HepG2 (cell line): ENCODE results near the gene ABTB2. TPM values are rescaled to one million over a fixed set of nuclear protein-coding genes. Genes with fewer than 3 reads are reported as not detected.

Source experiments
- ATF5 ChIP-seq: sonication (generic); formaldehyde crosslinking; IDR thresholded peaks from 2 replicates; pipeline ENCODE4 v1.4.0; 2020; ENCODE audit warnings: mild to moderate bottlenecking, low read depth, missing genetic modification reagents
- ELF3 ChIP-seq: IDR thresholded peaks from 2 replicates; pipeline ENCODE4 v1.6.1; 2016; ENCODE audit warnings: missing genetic modification reagents, missing compliant biosample characterization
- FOSL1 ChIP-seq: sonication (generic); formaldehyde crosslinking; IDR thresholded peaks from 2 replicates; pipeline ENCODE4 v1.9.0; 2021; ENCODE audit warnings: missing genetic modification reagents, borderline replicate concordance
- HNF4G ChIP-seq, 2 experiments: sonication (generic) in 1 of 2; formaldehyde crosslinking in 1 of 2; IDR thresholded peaks; 2 replicates each; pipeline versions ENCODE4 v1.4.0 to v1.6.1; 2011 to 2020; ENCODE audit warnings: borderline replicate concordance in 2 of 2, low read depth in 2 of 2, mild to moderate bottlenecking in 2 of 2, low read length in 1 of 2, missing genetic modification reagents in 1 of 2, moderate library complexity in 1 of 2
- ISX ChIP-seq: sonication (generic); formaldehyde crosslinking; conservative IDR thresholded peaks from 2 replicates; pipeline ENCODE4 v1.5.0; 2020; ENCODE audit warnings: missing genetic modification reagents
- KDM5A ChIP-seq: fragments of 200-600 bp; sonication (generic); IDR thresholded peaks from 2 replicates; pipeline ENCODE4 v1.7.0; 2018; ENCODE audit warnings: antibody characterized with exemption, mild to moderate bottlenecking, low read length, borderline replicate concordance
- KDM5B ChIP-seq: sonication (generic); formaldehyde crosslinking; IDR thresholded peaks from 2 replicates; pipeline ENCODE4 v1.4.0; 2020; ENCODE audit warnings: missing genetic modification reagents, mild to moderate bottlenecking, borderline replicate concordance
- RARA ChIP-seq: IDR thresholded peaks from 2 replicates; pipeline ENCODE4 v1.6.1; 2016; ENCODE audit warnings: missing genetic modification reagents, missing compliant biosample characterization
- SNAPC2 ChIP-seq: sonication (generic); formaldehyde crosslinking; IDR thresholded peaks from 2 replicates; pipeline ENCODE4 v1.8.1; 2022; ENCODE audit warnings: mild to moderate bottlenecking, missing genetic modification reagents
- SOX13 ChIP-seq, 3 experiments: fragments of 450-650 bp in 1 of 3; sonication (generic) in 1 of 3; formaldehyde crosslinking in 1 of 3; IDR thresholded peaks in 2 of 3; conservative IDR thresholded peaks in 1 of 3; 2 replicates each; pipeline versions ENCODE4 v1.5.0 to v1.6.1; 2016 to 2020; ENCODE audit warnings: antibody characterized with exemption in 1 of 3, mild to moderate bottlenecking in 1 of 3, missing compliant biosample characterization in 1 of 3, missing genetic modification reagents in 1 of 3, moderate library complexity in 1 of 3
- UBTF ChIP-seq: sonication (generic); formaldehyde crosslinking; IDR thresholded peaks from 2 replicates; pipeline ENCODE4 v1.4.0; 2020; ENCODE audit warnings: mild to moderate bottlenecking, missing genetic modification reagents
- ZBTB37 ChIP-seq: sonication (generic); formaldehyde crosslinking; IDR thresholded peaks from 2 replicates; pipeline ENCODE4 v1.4.0; 2020; ENCODE audit warnings: mild to moderate bottlenecking, missing genetic modification reagents
- ZFP36 ChIP-seq: fragments of 150-350 bp; IDR thresholded peaks from 2 replicates; pipeline ENCODE4 v1.6.1; 2018; ENCODE audit warnings: borderline replicate concordance, low read length, low read depth; ENCODE audit not compliant: partially characterized antibody
- ZHX2 ChIP-seq, 2 experiments: sonication (generic) in 1 of 2; formaldehyde crosslinking in 1 of 2; IDR thresholded peaks; 2 replicates each; pipeline versions ENCODE4 v1.6.1 to v1.9.0; 2014 to 2022; ENCODE audit warnings: antibody characterized with exemption in 1 of 2, borderline replicate concordance in 1 of 2, inconsistent platforms in 1 of 2, low read depth in 1 of 2, missing genetic modification reagents in 1 of 2
- ZNF138 ChIP-seq: sonication (generic); formaldehyde crosslinking; IDR thresholded peaks from 2 replicates; pipeline ENCODE4 v1.5.0; 2020; ENCODE audit warnings: mild to moderate bottlenecking, low read depth, missing genetic modification reagents
- ZNF343 ChIP-seq: sonication (generic); formaldehyde crosslinking; IDR thresholded peaks from 2 replicates; pipeline ENCODE4 v1.4.0; 2020; ENCODE audit warnings: mild to moderate bottlenecking, missing genetic modification reagents
- polyA plus RNA-seq, 8 experiments: library from polyadenylated mRNA; depleted of rRNA in 3 of 8; stranded (reverse) in 7 of 8; unstranded in 1 of 8; fragments of >200 nt; fragmentation: Illumina TruSeq in 4 of 8; extraction: Trizol in 4 of 8; gene quantifications; 2 replicates each; pipeline versions ENCODE4 v1.2.1 to v1.2.3, GENCODE V29; 2011 to 2016; ENCODE audit warnings: low read depth in 4 of 8, missing spikeins in 1 of 8, mixed read lengths in 1 of 8; ENCODE audit not compliant: insufficient read depth in 1 of 8
- total RNA-seq, 5 experiments: library from RNA; depleted of rRNA; stranded (reverse); fragments of >200 nt; fragmentation: Illumina TruSeq; extraction: Trizol; gene quantifications; 2 replicates each; pipeline ENCODE4 v1.2.3, GENCODE V29; 2016; ENCODE audit warnings: low read depth in 1 of 5

The ABTB2 gene
- total and polyA plus RNA-seq, 2 of the 13 experiments (the other 11 are each of a cell fraction or from before 2014, with no cell fraction given), result 5.1 to 15.4 TPM

GRCh38 chr11:34344768-34345539 is 12.9 kb downstream of the ABTB2 start (continued):
- TF ChIP-seq KDM5B (CRISPR knock-in tag), result peak; percentile 19; the same call in 1 of the 2 replicates
- TF ChIP-seq ZNF138 (CRISPR knock-in tag), result no peak
- TF ChIP-seq FOSL1 (CRISPR knock-in tag), result no peak
- TF ChIP-seq ATF5 (CRISPR knock-in tag), result no peak
- peak; percentile 87 for TF ChIP-seq ELF3 (CRISPR knock-in tag)
- TF ChIP-seq ZBTB37, result no peak
- peak; percentile 95 for TF ChIP-seq RARA (CRISPR knock-in tag)
- no peak for TF ChIP-seq ISX (CRISPR knock-in tag)
- TF ChIP-seq SNAPC2 (CRISPR knock-in tag), result peak; percentile 81; the same call in 1 of the 2 replicates
- no peak for TF ChIP-seq ZHX2 (IDR thresholded peaks at IDR 0.05; ENCODE audit: low read depth)
- TF ChIP-seq ZHX2 (CRISPR knock-in tag; IDR thresholded peaks at IDR 0.05; ENCODE audit: borderline replicate concordance), result no peak
- TF ChIP-seq UBTF (CRISPR knock-in tag), result 0 out of 2 replicates have a peak, but pooled peaks have one; percentile 28
- peak; percentile 81; the same call in 1 of the 2 replicates for TF ChIP-seq SOX13 (IDR thresholded peaks at IDR 0.05)
- TF ChIP-seq SOX13 (CRISPR knock-in tag; conservative IDR thresholded peaks at IDR 0.05 in 1 of 2, IDR thresholded peaks at IDR 0.05 in 1 of 2), result peak in 1 of 2 experiments; percentile 94; a peak in 2 of 4 replicates
- TF ChIP-seq ZFP36, result no peak
- TF ChIP-seq KDM5A, result no peak
- TF ChIP-seq ZNF343, result no peak
- peak; percentile 52 for TF ChIP-seq HNF4G (IDR thresholded peaks at IDR 0.05; ENCODE audit: borderline replicate concordance, low read depth, low read length)
- peak; percentile 31; the same call in 1 of the 2 replicates for TF ChIP-seq HNF4G (CRISPR knock-in tag; IDR thresholded peaks at IDR 0.05; ENCODE audit: borderline replicate concordance, low read depth)
